GM12878 (cell line): ENCODE data around the gene LARP1B.

Source experiments
- CTCF ChIP-seq, 3 experiments: IDR thresholded peaks in 2 of 3; conservative IDR thresholded peaks in 1 of 3; 2 replicates each; pipeline ENCODE4 v1.5.1; 2011; ENCODE audit warnings: low read depth in 3 of 3, low read length in 3 of 3, mild to moderate bottlenecking in 3 of 3, control low read depth in 2 of 3, moderate library complexity in 2 of 3, inconsistent platforms in 1 of 3, mixed read lengths in 1 of 3; ENCODE audit not compliant: control insufficient read depth in 2 of 3, insufficient read depth in 1 of 3; ENCODE audit errors: extremely low read depth in 1 of 3
- EZH2 ChIP-seq: IDR thresholded peaks from 2 replicates; pipeline ENCODE4 v1.6.1; 2012; ENCODE audit warnings: low read depth, mild to moderate bottlenecking, control low read depth, inconsistent platforms, low read length, borderline replicate concordance; ENCODE audit not compliant: control insufficient read depth
- ZBTB4 ChIP-seq: fragments of 450-650 bp; formaldehyde crosslinking; IDR thresholded peaks from 2 replicates; pipeline ENCODE4 v1.4.0; 2022; ENCODE audit warnings: mild to moderate bottlenecking, moderate library complexity

GRCh38 chr4:128061566-128062536, 739 bp downstream of the LARP1B start:
- TF ChIP-seq CTCF (IDR thresholded peaks at IDR 0.05 in 2 of 3, conservative IDR thresholded peaks at IDR 0.05 in 1 of 3; ENCODE audit: control insufficient read depth in 2 of 3, extremely low read depth in 1 of 3, insufficient read depth in 1 of 3, low read depth in 3 of 3, low read length in 3 of 3) (peak; percentile 16 to 25 (median 20); a peak in 3 of 6 replicates), ZBTB4 (no peak), EZH2 (no peak)
